GM12891 (cell line): ENCODE data around the gene AFAP1.
A peak's percentile ranks its signal among the peaks of the same experiment; 100 is the strongest.

Source experiments
- DNase-seq: peaks from one replicate; pipeline ENCODE4 v3.0.0; 2011; ENCODE audit warnings: low spot score; ENCODE audit not compliant: insufficient read length
- FAIRE-seq: peaks from 2 replicates; lab custom pipeline; 2011; peaks lifted over from hg19 to GRCh38; lab: Jason Lieb, UNC
- PAX5 ChIP-seq: IDR thresholded peaks from 2 replicates; pipeline ENCODE4 v1.6.1; 2011; ENCODE audit warnings: low read length, moderate library complexity, mild to moderate bottlenecking; ENCODE audit not compliant: insufficient read depth, severe bottlenecking
- POLR2A ChIP-seq: IDR thresholded peaks from 2 replicates; pipeline ENCODE4 v1.6.1; 2011; ENCODE audit warnings: low read depth, low read length, control low read depth
- POLR2AphosphoS5 ChIP-seq: IDR thresholded peaks from 2 replicates; pipeline ENCODE4 v1.6.1; 2011; ENCODE audit warnings: low read depth, low read length, control low read depth
- POU2F2 ChIP-seq: IDR thresholded peaks from 2 replicates; pipeline ENCODE4 v1.6.1; 2011; ENCODE audit warnings: low read depth, mild to moderate bottlenecking, control low read depth, low read length, moderate library complexity
- SPI1 ChIP-seq: IDR thresholded peaks from 2 replicates; pipeline ENCODE4 v1.6.1; 2011; ENCODE audit warnings: low read depth, low read length, control low read depth
- TAF1 ChIP-seq: IDR thresholded peaks from 2 replicates; pipeline ENCODE4 v1.6.1; 2011; ENCODE audit warnings: low read depth, low read length, control low read depth

Gene AFAP1

GRCh38 chr4:7802093-7802726, 137.5 kb downstream of the AFAP1 start:
- no peak for TF ChIP-seq TAF1
- no peak for TF ChIP-seq POLR2A
- no peak for TF ChIP-seq PAX5
- TF ChIP-seq SPI1, result no peak
- no peak for TF ChIP-seq POU2F2
- TF ChIP-seq POLR2AphosphoS5, result no peak

GRCh38 chr4:7801641-7802040, 138.0 kb downstream of the AFAP1 start:
- DNase-seq (no peak), FAIRE-seq (no peak)
- TF ChIP-seq POU2F2 (no peak), PAX5 (no peak), TAF1 (no peak), POLR2A (no peak), SPI1 (no peak), POLR2AphosphoS5 (no peak)

More at GRCh38 chr4:7802093-7802726, 137.5 kb downstream of the AFAP1 start:
- FAIRE-seq, result peak; percentile 40
- peak; percentile 68 for DNase-seq

GRCh38 chr4:7801001-7801400, 138.7 kb downstream of the AFAP1 start:
- TF ChIP-seq TAF1, result no peak
- no peak for TF ChIP-seq POLR2A
- no peak for TF ChIP-seq PAX5
- TF ChIP-seq POLR2AphosphoS5, result no peak
- no peak for TF ChIP-seq SPI1
- TF ChIP-seq POU2F2, result no peak
- no peak for DNase-seq
- no peak for FAIRE-seq

- FAIRE-seq (no peak), DNase-seq (no peak)
- no peak for TF ChIP-seq POU2F2
These were observed 139.3 kb downstream of the AFAP1 start for GRCh38 chr4:7800410-7800809.

- FAIRE-seq (no peak), DNase-seq (no peak)
These were observed 139.9 kb downstream of the AFAP1 start for GRCh38 chr4:7799736-7800135.

GRCh38 chr4:7799306-7799705, 140.4 kb downstream of the AFAP1 start:
- DNase-seq (no peak), FAIRE-seq (no peak)
- no peak for TF ChIP-seq POLR2AphosphoS5
- no peak for TF ChIP-seq POU2F2
- no peak for TF ChIP-seq PAX5
- TF ChIP-seq TAF1, result no peak
- TF ChIP-seq SPI1, result no peak
- no peak for TF ChIP-seq POLR2A

More at GRCh38 chr4:7799736-7800135, 139.9 kb downstream of the AFAP1 start:
- TF ChIP-seq PAX5, result no peak
- no peak for TF ChIP-seq TAF1
- TF ChIP-seq POLR2AphosphoS5, result no peak
- no peak for TF ChIP-seq POLR2A
- TF ChIP-seq SPI1, result no peak
- no peak for TF ChIP-seq POU2F2

GRCh38 chr4:7798178-7798995, 141.3 kb downstream of the AFAP1 start:
- no peak for TF ChIP-seq POLR2A
- TF ChIP-seq POLR2AphosphoS5, result no peak
- TF ChIP-seq TAF1, result no peak
- no peak for TF ChIP-seq PAX5
- TF ChIP-seq SPI1, result no peak
- no peak for TF ChIP-seq POU2F2
- FAIRE-seq (no peak), DNase-seq (no peak)

GRCh38 chr4:7797330-7797729, 142.3 kb downstream of the AFAP1 start:
- no peak for DNase-seq
- TF ChIP-seq POLR2A (no peak), PAX5 (no peak), POLR2AphosphoS5 (no peak), TAF1 (no peak), POU2F2 (no peak)
- no peak for FAIRE-seq

- TF ChIP-seq TAF1 (no peak), SPI1 (no peak), POLR2A (no peak), POU2F2 (no peak), PAX5 (no peak), POLR2AphosphoS5 (no peak)
- no peak for DNase-seq
- no peak for FAIRE-seq
These were observed 143.7 kb downstream of the AFAP1 start for GRCh38 chr4:7795983-7796382.

- FAIRE-seq (no peak), DNase-seq (no peak)
- no peak for TF ChIP-seq POLR2AphosphoS5
- TF ChIP-seq POLR2A, result no peak
- no peak for TF ChIP-seq PAX5
- no peak for TF ChIP-seq TAF1
- no peak for TF ChIP-seq POU2F2
- TF ChIP-seq SPI1, result no peak
These were observed 146.5 kb downstream of the AFAP1 start for GRCh38 chr4:7793186-7793585.
